ENCODE results near the gene SRD5A3. TPM values are rescaled to one million over a fixed set of nuclear protein-coding genes. Genes with fewer than 3 reads are reported as not detected.

SRD5A3 gene
- total RNA-seq, 1 donor from 2014 or later, result 14.6 TPM

- DNase-seq (ENCODE audit: low spot score) (no peak), ATAC-seq (no peak)
- intact Hi-C loops (cut with DNase I), result no loop called here
Measured at GRCh38 chr4:55366621-55367020, 20.6 kb downstream of the SRD5A3 start.

- intact Hi-C loops (cut with DNase I), result no loop called here
- ATAC-seq (no peak), DNase-seq (ENCODE audit: low spot score) (no peak)
Measured at GRCh38 chr4:55367084-55367722, 21.2 kb downstream of the SRD5A3 start.

- no peak for DNase-seq (ENCODE audit: low spot score)
- intact Hi-C loops (cut with DNase I), result no loop called here
- ATAC-seq, result no peak
Measured at GRCh38 chr4:55369968-55370367, 23.9 kb downstream of the SRD5A3 start.

- DNase-seq (ENCODE audit: low spot score), result no peak
- no peak for ATAC-seq
Measured at GRCh38 chr4:55372259-55372658, 26.2 kb downstream of the SRD5A3 start.

GRCh38 chr4:55373461-55373860, 27.4 kb downstream of the SRD5A3 start:
- ATAC-seq (no peak), DNase-seq (ENCODE audit: low spot score) (no peak)
- intact Hi-C loops (cut with DNase I), result no loop called here

More at GRCh38 chr4:55372259-55372658, 26.2 kb downstream of the SRD5A3 start:
- intact Hi-C loops (cut with DNase I), result no loop called here

- intact Hi-C loops (cut with DNase I), result no loop called here
- ATAC-seq, result no peak
- DNase-seq (ENCODE audit: low spot score), result no peak
Measured at GRCh38 chr4:55376698-55377097, 30.7 kb downstream of the SRD5A3 start.

GRCh38 chr4:55378617-55379467, 32.8 kb downstream of the SRD5A3 start:
- no peak for DNase-seq (ENCODE audit: low spot score)
- no peak for ATAC-seq
- intact Hi-C loops (cut with DNase I), result no loop called here

- ATAC-seq (no peak), DNase-seq (ENCODE audit: low spot score) (no peak)
- intact Hi-C loops (cut with DNase I), result no loop called here
Measured at GRCh38 chr4:55380576-55380975, 34.5 kb downstream of the SRD5A3 start.

- DNase-seq (ENCODE audit: low spot score) (no peak), ATAC-seq (no peak)
- intact Hi-C loops (cut with DNase I), result no loop called here
Measured at GRCh38 chr4:55381502-55381901, 35.5 kb downstream of the SRD5A3 start.

GRCh38 chr4:55382488-55383003, 36.5 kb downstream of the SRD5A3 start:
- intact Hi-C loops (cut with DNase I), result no loop called here

GRCh38 chr4:55385201-55385649, 39.2 kb downstream of the SRD5A3 start:
- intact Hi-C loops (cut with DNase I), result no loop called here
- DNase-seq (ENCODE audit: low spot score) (no peak), ATAC-seq (no peak)

More at GRCh38 chr4:55382488-55383003, 36.5 kb downstream of the SRD5A3 start:
- no peak for ATAC-seq
- DNase-seq (ENCODE audit: low spot score), result no peak

GRCh38 chr4:55386073-55386472, 40.0 kb downstream of the SRD5A3 start:
- intact Hi-C loops (cut with DNase I), result no loop called here
- DNase-seq (ENCODE audit: low spot score), result no peak
- ATAC-seq, result no peak

- intact Hi-C loops (cut with DNase I), result no loop called here
- DNase-seq (ENCODE audit: low spot score) (no peak), ATAC-seq (no peak)
Measured at GRCh38 chr4:55386840-55387239, 40.8 kb downstream of the SRD5A3 start.

- ATAC-seq, result no peak
- intact Hi-C loops (cut with DNase I), result no loop called here
- DNase-seq (ENCODE audit: low spot score), result no peak
Measured at GRCh38 chr4:55393461-55394320, 47.6 kb downstream of the SRD5A3 start.

GRCh38 chr4:55395218-55395528, 49.1 kb downstream of the SRD5A3 start:
- intact Hi-C loops (cut with DNase I), result no loop called here
- no peak for DNase-seq (ENCODE audit: low spot score)
- no peak for ATAC-seq

GRCh38 chr4:55395529-55396307, 49.7 kb downstream of the SRD5A3 start, which contains the start of gene TMEM165:
TSS of gene TMEM165 (plus strand) at chr4:55395957. CDS start at chr4:55396190, 233 bp downstream.
- ATAC-seq (peak; percentile 96), DNase-seq (ENCODE audit: low spot score) (peak; percentile 92)
- intact Hi-C loops (cut with DNase I), result no loop called here

GRCh38 chr4:55396308-55397125, 50.5 kb downstream of the SRD5A3 start:
- ATAC-seq, result peak; percentile 57
- DNase-seq (ENCODE audit: low spot score), result peak; percentile 74
- intact Hi-C loops (cut with DNase I), result no loop called here

- ATAC-seq, result no peak
- intact Hi-C loops (cut with DNase I), result no loop called here
- DNase-seq (ENCODE audit: low spot score), result no peak
Measured at GRCh38 chr4:55397126-55397436, 51.0 kb downstream of the SRD5A3 start.
